IgD-negative memory B cell (primary cell): ENCODE data around the gene COL4A6. TPM values are rescaled to one million over a fixed set of nuclear protein-coding genes. Genes with fewer than 3 reads are reported as not detected.
"Not testable (repeated sequence)": the region's sequence is repeated elsewhere in the genome, so short reads cannot be mapped to it uniquely, and the experiment has no call there.

Experiments used
- H3K27ac Mint-ChIP-seq, 3 donors: one replicate each; pipeline ENCODE4 v1.8.0; 2020 to 2022; ENCODE audit warnings: mild to moderate bottlenecking in 3 of 3, mixed read lengths in 3 of 3, moderate library complexity in 1 of 3
- H3K27me3 Mint-ChIP-seq: one replicate; pipeline ENCODE4 v1.8.0; 2021; ENCODE audit warnings: mixed read lengths
- H3K36me3 Mint-ChIP-seq: one replicate; pipeline ENCODE4 v1.8.0; 2020; ENCODE audit warnings: mild to moderate bottlenecking, mixed read lengths
- H3K4me1 Mint-ChIP-seq, 3 donors: one replicate each; pipeline ENCODE4 v1.8.0; 2020 to 2022; ENCODE audit warnings: mixed read lengths in 3 of 3, mild to moderate bottlenecking in 1 of 3
- H3K4me3 Mint-ChIP-seq, 4 donors: one replicate each; pipeline ENCODE4 v1.8.0; 2020 to 2022; ENCODE audit warnings: mild to moderate bottlenecking in 4 of 4, mixed read lengths in 4 of 4, moderate library complexity in 3 of 4
- H3K9me3 Mint-ChIP-seq, 3 donors: one replicate each; pipeline ENCODE4 v1.8.0; 2020 to 2021; ENCODE audit warnings: mixed read lengths in 3 of 3, mild to moderate bottlenecking in 1 of 3
- polyA plus RNA-seq: library from polyadenylated mRNA; unstranded; fragments of 300-500 nt; fragmentation: Illumina TruSeq; gene quantifications from one replicate; pipeline ENCODE4 v1.2.3, GENCODE V29; 2021

COL4A6 gene
- polyA plus RNA-seq, 1 donor from 2014 or later: not detected

DNA sequence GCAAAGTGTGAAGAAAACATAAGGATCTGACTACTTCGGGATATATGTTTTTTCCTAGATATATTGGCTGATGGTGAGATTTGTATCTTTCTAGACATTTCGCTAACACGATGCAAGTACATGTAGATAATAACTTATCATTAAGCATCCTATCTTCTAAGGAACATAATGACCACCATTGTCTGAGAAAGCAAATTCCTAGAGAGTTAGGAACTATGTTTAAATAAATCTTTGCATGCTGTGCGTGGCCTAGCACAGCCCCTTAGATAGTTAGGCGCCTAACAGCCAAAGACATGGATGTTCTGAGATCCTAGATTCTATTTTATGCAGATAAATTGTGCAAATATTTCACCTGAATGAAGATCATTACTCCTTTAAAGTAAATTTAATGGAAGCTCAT is 3.0 kb downstream of the COL4A6 start:
- Mint-ChIP-seq H3K27me3 (peaks cover 18% of the 10 kb centered on the region), H3K9me3 (no peaks in the 10 kb centered on the region), H3K36me3 (no peaks in the 10 kb centered on the region), H3K27ac (no peak overlapping the region), H3K4me3 (no peak overlapping the region), H3K4me1 (peaks cover 0 to 5% (median 3%) of the 10 kb centered on the region in 3 donors)

DNA sequence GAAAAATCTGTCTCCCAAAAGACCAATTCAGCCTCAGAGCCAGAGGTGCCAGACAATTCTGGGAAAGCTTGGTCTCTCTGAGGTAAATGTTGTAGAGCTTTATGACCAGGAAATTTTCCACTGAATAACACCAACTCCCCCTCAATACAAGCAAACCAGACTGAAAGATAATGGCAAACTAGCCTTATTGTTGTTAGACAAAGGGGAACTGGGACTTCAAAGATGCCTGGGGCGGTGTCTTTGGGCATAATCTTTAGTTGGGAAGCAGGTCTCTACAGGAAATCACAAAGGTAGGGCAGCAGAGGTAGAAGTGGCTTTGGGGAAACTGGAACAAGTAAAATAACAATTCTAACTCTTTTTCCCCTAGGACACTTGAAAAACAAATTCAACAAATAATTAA is 12.0 kb downstream of the COL4A6 start:
- Mint-ChIP-seq H3K4me1 (peaks cover 0 to 1% (median 0%) of the 10 kb centered on the region in 3 donors), H3K9me3 (no peaks in the 10 kb centered on the region), H3K27ac (no peak overlapping the region), H3K4me3 (no peak overlapping the region), H3K27me3 (no peaks in the 10 kb centered on the region), H3K36me3 (no peaks in the 10 kb centered on the region)

DNA sequence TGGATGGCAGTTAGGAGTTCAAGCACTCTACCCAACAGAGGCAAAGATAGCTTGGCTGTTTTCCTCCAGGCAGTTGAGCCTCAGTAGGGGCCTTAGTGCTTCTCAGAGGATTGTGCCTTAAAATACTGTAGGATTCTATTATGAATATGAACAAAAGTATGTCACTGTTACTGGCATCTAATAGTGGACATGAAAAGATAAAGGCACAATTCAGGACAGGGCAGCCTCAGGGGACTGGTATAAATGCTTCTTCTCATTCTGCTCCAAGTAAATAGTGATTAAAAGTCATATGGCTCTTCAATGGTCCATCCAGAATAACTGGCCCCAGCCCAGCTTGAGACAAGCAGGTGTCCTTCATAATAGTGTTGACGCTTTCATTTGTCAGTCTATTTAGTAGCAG is 17.7 kb downstream of the COL4A6 start:
- Mint-ChIP-seq H3K36me3 (no peaks in the 10 kb centered on the region), H3K4me3 (no peak overlapping the region), H3K27me3 (no peaks in the 10 kb centered on the region), H3K4me1 (no peaks in the 10 kb centered on the region), H3K9me3 (no peaks in the 10 kb centered on the region), H3K27ac (no peak overlapping the region)

GRCh38 chrX:108419401-108419800 is 18.8 kb downstream of the COL4A6 start:
- H3K36me3 Mint-ChIP-seq: no peaks in the 10 kb centered on the region
- H3K9me3 Mint-ChIP-seq: peaks cover 0 to 1% (median 0%) of the 10 kb centered on the region in 3 donors
- no peak overlapping the region for H3K4me3 Mint-ChIP-seq
- H3K4me1 Mint-ChIP-seq: no peaks in the 10 kb centered on the region
- H3K27me3 Mint-ChIP-seq: peaks cover 1% of the 10 kb centered on the region
- H3K27ac Mint-ChIP-seq: no peak overlapping the region

DNA sequence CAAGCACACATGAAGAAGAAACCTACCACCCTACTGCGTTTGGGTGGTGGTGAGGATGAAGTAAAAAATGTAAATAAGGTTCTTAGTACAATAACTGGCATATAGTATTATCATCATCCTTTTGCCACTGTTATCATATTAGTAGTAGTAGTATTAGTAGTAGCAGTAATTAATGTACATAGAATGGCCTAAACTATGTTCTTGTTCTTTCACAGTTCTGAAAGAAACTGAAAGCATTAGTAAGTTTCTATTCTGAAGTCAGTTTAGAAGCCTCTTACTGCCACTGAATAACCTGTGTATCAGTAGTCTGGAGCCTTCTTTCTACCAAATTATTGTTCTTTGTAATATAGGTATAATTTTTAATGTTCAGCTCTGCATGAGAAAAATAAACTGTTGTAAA is 21.0 kb downstream of the COL4A6 start:
- Mint-ChIP-seq H3K27ac (no peak overlapping the region), H3K4me1 (no peaks in the 10 kb centered on the region), H3K36me3 (no peaks in the 10 kb centered on the region), H3K27me3 (peaks cover 1% of the 10 kb centered on the region), H3K4me3 (no peak overlapping the region), H3K9me3 (peaks cover 0 to 1% (median 0%) of the 10 kb centered on the region in 3 donors)

- Mint-ChIP-seq H3K36me3 (no peaks in the 10 kb centered on the region), H3K27me3 (peaks cover 1% of the 10 kb centered on the region), H3K4me3 (no peak overlapping the region), H3K27ac (no peak overlapping the region), H3K4me1 (no peaks in the 10 kb centered on the region), H3K9me3 (peaks cover 0 to 1% (median 0%) of the 10 kb centered on the region in 3 donors)
Measured at GRCh38 chrX:108415891-108416290, 22.3 kb downstream of the COL4A6 start.

- no peak overlapping the region for H3K4me3 Mint-ChIP-seq
- H3K27me3 Mint-ChIP-seq: peaks cover 1% of the 10 kb centered on the region
Measured at GRCh38 chrX:108415146-108415545, 23.1 kb downstream of the COL4A6 start.

DNA sequence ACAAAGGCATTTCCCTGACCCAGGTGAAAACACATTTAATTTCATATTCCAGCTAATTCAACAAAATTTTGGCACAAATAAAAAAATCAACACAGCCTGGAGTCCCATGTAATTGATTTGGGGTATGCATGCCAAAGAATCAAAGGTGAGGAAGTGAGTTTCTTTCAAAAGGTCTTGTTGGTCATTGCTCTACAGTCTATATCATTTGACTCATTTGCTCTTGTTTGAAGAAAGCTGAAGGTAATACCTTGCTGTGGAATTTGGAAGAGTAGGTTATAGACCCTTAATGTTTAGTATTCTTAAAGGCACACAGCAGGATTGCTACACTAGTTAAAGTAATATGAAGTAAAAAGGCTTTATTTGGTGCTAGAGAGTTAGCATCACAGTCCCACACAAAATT is 25.4 kb downstream of the COL4A6 start:
- H3K4me3 Mint-ChIP-seq: no peak overlapping the region
- no peaks in the 10 kb centered on the region for H3K36me3 Mint-ChIP-seq
- H3K27ac Mint-ChIP-seq: no peak overlapping the region

More at GRCh38 chrX:108415146-108415545, 23.1 kb downstream of the COL4A6 start:
- no peaks in the 10 kb centered on the region for H3K36me3 Mint-ChIP-seq
- no peaks in the 10 kb centered on the region for H3K4me1 Mint-ChIP-seq
- no peak overlapping the region for H3K27ac Mint-ChIP-seq
- H3K9me3 Mint-ChIP-seq: peaks cover 0 to 1% (median 0%) of the 10 kb centered on the region in 3 donors

GRCh38 chrX:108399418-108400165 is 38.6 kb downstream of the COL4A6 start:
- no peaks in the 10 kb centered on the region for H3K4me1 Mint-ChIP-seq
- H3K4me3 Mint-ChIP-seq: no peak overlapping the region
- H3K36me3 Mint-ChIP-seq: no peaks in the 10 kb centered on the region
- H3K27me3 Mint-ChIP-seq: no peaks in the 10 kb centered on the region
- H3K9me3 Mint-ChIP-seq: peaks cover 0 to 2% (median 0%) of the 10 kb centered on the region in 3 donors
- H3K27ac Mint-ChIP-seq: no peak overlapping the region

More for the DNA sequence above, 25.4 kb downstream of the COL4A6 start:
- H3K27me3 Mint-ChIP-seq: peaks cover 1% of the 10 kb centered on the region
- no peaks in the 10 kb centered on the region for H3K4me1 Mint-ChIP-seq
- peaks cover 0 to 1% (median 0%) of the 10 kb centered on the region in 3 donors for H3K9me3 Mint-ChIP-seq

DNA sequence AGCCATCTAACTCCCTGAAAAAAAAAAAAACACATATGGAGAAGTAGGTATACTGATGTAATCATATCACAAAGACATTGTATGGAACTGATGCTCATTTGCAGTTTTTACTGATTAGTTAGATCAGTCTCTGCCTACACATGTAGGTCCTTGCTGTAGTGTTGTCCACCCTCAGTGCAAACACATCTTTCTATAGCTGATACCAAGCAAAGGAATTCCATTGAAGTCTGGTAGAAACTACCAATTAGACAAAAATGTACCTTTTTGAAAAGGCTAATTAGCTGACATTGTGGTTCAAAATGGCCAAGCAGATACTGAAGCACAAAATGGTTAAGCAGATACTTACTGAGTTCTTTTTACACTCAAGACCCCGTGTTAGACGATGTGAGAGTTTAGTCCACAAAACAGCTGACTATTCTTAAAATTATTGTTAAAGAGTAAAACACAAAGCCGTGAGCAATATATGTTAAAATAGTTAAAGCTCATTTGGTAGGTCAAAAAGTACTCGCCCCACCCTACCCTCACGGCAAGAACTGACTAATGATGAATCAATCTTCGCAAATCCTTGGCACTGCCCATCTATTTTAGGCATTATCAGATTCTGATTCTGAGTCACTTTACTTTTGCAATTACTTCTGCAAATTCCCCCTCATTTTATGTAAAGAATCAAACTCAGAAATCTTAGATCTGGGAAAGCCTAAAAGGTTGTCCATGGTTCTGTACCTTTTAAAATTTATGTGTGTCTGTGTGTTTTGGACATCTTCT is 40.4 kb downstream of the COL4A6 start:
- Mint-ChIP-seq H3K9me3 (no peaks in the 10 kb centered on the region), H3K4me3 (no peak overlapping the region), H3K36me3 (no peaks in the 10 kb centered on the region)

DNA sequence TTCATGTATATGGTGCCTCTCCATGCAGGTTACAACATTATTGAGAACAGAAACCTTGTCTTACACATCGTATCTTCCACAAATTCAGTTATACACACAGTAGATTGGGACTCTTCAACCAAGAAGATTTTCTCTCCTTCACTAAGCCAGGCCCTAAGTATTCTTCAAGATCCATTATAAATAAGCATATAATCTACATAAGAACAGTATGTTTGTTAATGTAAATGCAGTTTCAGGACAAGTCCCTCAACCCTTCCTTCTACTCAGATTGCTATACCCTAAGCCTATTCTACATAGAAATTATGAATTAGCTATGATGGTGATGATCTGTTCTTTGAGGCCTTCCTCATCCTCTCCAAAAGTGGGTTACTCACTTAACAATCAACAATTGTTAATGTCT is 41.2 kb downstream of the COL4A6 start:
- Mint-ChIP-seq H3K4me1 (no peaks in the 10 kb centered on the region), H3K27ac (no peak overlapping the region), H3K36me3 (no peaks in the 10 kb centered on the region), H3K4me3 (no peak overlapping the region), H3K9me3 (peaks cover 0 to 2% (median 0%) of the 10 kb centered on the region in 3 donors), H3K27me3 (no peaks in the 10 kb centered on the region)

More for the DNA sequence above, 40.4 kb downstream of the COL4A6 start:
- no peak overlapping the region for H3K27ac Mint-ChIP-seq
- no peaks in the 10 kb centered on the region for H3K4me1 Mint-ChIP-seq
- no peaks in the 10 kb centered on the region for H3K27me3 Mint-ChIP-seq

GRCh38 chrX:108396188-108396891 is 41.9 kb downstream of the COL4A6 start:
- H3K4me3 Mint-ChIP-seq: no peak overlapping the region
- H3K27ac Mint-ChIP-seq: no peak overlapping the region
- no peaks in the 10 kb centered on the region for H3K27me3 Mint-ChIP-seq
- no peaks in the 10 kb centered on the region for H3K36me3 Mint-ChIP-seq
- no peaks in the 10 kb centered on the region for H3K4me1 Mint-ChIP-seq
- peaks cover 0 to 2% (median 0%) of the 10 kb centered on the region in 3 donors for H3K9me3 Mint-ChIP-seq

DNA sequence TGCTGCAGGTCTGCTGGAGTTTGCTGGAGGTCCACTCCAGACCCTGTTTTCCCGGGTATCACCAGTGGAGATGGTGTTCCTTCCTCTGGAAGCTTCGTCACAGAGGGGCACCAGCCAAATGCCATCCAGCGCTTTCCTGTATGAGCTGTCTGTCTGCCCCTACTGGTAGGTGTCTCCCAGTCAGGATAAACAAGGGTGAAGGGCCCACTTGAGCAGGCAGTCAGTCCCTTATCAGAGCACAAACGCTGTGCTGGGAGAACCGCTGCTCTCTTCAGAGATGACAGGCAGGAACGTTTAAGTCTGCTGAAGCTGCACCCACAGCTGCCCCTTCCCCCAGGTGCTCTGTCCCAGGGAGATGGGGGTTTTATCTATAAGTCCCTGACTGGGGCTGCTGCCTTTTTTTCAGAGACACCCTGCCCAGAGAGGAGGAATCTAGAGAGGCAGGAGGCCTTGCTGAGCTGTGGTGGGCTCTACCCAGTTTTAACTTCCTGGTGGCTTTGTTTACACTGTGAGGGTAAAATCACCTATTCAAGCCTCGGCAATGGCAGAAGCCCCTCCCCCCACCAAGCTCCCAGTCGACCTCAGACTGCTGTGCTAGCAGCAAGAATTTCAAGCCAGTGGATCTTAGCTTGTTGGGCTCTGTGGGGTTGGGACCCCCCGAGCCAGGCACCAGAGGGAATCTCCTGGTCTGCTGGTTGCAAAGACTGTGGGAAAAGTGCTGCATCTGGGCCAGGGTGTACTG is 47.1 kb downstream of the COL4A6 start:
- not testable (repeated sequence) for H3K36me3 Mint-ChIP-seq, H3K4me3 Mint-ChIP-seq, H3K27me3 Mint-ChIP-seq, H3K9me3 Mint-ChIP-seq, H3K4me1 Mint-ChIP-seq, H3K27ac Mint-ChIP-seq

DNA sequence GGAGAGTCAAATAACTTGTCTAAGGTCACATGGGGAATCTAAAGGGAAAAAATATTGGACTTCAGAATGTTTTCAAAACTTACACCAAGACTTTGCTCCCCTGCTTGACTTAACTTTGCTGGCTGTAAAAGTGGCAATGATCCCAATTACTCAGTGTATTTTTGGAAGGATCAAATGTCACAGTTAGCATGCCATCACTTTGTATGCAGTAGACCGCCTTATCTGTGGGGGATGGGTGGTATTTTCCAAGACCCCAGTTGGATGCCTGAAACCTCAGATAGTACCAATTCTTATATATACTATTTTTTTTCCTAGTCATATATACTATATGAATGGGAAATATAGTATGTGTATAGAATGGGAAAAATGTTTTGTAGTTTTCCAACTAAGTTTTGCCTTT is 53.4 kb downstream of the COL4A6 start:
- Mint-ChIP-seq H3K27me3 (peaks cover 3% of the 10 kb centered on the region), H3K4me3 (no peak overlapping the region)

More for the DNA sequence above, 53.4 kb downstream of the COL4A6 start:
- H3K9me3 Mint-ChIP-seq: peaks cover 0 to 4% (median 2%) of the 10 kb centered on the region in 3 donors
- H3K36me3 Mint-ChIP-seq: peaks cover 3% of the 10 kb centered on the region
- no peak overlapping the region for H3K27ac Mint-ChIP-seq
- no peaks in the 10 kb centered on the region for H3K4me1 Mint-ChIP-seq
